HG02571 (cell line): ENCODE data around the gene ZNF804A.
"Not testable (repeated sequence)": the region's sequence is repeated elsewhere in the genome, so short reads cannot be mapped to it uniquely, and the experiment has no call there.

Experiments
- ATAC-seq: cut with Tn5 transposase; IDR thresholded peaks from one replicate; pipeline ENCODE4 v1.9.1; 2021; ENCODE audit warnings: mild to moderate bottlenecking, moderate library complexity; ENCODE audit not compliant: unreplicated experiment

The ZNF804A gene

DNA sequence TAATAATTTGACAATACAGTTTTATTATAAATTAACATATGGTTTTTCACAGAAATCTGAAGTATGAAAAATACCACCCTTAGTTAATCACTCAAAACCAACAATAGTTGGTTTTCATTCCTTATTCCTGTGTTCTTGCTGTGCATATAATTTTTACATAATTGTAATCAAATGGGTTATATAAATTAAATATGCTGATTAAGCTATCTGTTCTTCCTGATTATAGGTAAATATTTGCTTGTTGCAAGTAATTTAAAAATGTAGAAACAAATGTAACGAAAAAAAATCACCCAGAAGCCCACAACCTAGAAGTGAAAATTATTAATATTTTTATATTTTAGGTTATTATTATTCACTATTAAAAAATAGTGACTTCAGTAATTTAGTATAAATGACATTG lies 98.3 kb downstream of the ZNF804A start:
- no peak for ATAC-seq

DNA sequence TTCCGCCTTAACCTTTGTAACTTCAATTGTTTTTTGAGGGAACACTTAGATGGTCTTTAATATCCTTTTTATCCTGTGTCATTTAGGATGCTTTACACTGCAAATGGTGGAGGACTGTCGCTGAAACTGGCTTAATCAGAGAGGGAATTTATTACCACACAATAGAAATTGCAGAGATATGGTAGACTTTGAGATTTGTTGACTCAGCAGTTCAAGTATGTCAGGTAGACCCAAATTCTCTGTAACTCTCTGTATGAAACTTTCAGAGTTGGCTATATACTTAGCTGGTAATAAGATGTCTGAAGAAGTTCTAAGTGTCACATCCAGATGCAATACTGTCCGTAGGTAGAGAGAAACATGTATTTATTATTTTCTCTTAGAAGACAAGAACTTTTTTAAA lies 100.1 kb downstream of the ZNF804A start:
- ATAC-seq, result no peak

- ATAC-seq, result no peak
Observed at GRCh38 chr2:184721881-184722280, 123.6 kb downstream of the ZNF804A start.

DNA sequence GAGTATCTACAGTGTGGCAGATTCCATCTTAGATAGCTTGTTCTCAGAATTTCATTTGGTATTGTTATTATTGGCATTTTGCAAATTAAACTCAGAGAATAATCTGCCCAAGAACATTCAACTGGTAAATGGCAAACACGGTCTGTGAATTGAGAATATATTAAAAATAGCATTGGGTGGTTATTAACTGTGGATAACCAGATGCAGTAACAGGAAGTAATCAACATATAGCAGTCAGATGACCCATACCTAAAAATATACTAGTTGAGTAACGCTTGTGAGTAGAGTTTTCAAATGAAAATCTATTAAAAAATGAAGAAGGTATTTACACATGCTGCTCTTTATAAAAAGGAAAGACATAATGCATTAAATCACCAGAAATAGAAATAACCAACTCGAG lies 129.5 kb downstream of the ZNF804A start:
- no peak for ATAC-seq

DNA sequence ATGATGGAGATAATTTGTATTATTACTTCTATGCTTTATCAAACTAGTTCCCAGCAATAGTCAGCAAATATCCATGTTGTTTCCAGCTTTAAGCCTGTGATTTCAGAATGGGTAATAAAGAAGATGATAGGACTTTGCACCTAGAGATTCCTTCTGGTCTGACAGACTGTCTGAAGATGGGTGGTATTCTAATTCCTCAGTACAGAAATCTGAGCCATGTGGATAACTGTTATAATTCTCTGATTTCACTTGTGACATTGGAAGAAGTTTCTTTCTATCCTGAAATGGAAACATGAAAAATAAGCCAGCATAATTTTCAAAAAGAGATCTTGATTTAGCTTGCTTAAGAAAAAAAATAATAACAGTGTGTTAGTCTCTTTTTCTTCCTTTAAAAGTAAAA lies 130.1 kb downstream of the ZNF804A start:
- ATAC-seq, result no peak

DNA sequence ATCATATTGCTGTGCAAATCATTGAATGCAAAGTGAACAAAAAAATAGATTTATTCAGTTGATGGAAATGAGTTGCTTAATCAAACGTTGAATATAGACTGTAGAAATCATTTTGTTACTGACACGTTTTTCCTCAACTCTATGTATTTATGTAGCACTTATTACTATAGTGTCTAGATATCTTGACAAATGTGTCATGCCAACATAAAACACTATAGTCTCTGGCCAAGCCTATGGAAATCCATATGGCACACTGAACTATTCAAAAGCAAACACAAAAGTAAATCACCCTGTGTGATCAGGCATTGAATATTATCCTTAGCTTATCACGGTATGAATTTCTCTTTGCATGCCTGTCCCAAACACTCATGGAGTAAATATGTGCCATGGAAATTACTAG lies 131.3 kb downstream of the ZNF804A start:
- no peak for ATAC-seq

GRCh38 chr2:184730288-184730687 lies 132.0 kb downstream of the ZNF804A start:
- no peak for ATAC-seq

- no peak for ATAC-seq
Observed at GRCh38 chr2:184734338-184734737, 136.0 kb downstream of the ZNF804A start.

DNA sequence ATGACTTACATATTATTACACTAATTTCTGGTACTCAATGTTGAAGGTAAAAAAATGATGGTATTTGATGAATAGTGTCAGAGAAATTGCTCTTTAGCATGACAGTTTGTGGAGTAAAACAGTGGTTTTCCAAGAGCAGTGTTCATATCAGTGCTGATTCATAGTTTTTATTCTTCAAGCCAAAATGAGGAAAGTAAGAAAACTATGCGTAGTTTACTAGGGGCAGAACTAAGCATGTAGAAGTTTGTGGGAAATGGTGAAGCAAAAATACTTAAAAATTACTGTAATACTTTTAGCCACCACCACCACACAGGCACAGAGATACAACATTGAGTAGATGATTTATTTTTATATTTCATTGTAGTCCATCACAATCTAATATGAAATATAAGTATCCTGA lies 137.3 kb downstream of the ZNF804A start:
- ATAC-seq, result no peak

DNA sequence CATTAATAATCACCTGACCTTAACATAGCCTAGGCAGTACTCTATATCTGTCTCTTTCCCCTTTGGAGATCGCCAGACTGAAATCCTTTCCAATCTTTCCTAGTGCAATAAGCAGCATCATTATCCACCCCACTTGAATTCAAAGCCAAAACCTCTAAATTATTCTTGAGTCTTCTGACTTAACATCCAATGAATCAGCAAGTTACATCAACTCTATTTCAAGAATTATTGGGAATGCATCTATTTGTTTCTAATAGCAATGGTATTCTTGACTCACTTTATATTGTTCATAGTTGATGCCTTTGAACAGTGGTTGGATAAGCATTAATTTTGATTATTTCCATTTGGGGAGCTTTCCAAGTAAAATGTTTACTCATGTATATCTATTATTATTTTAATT lies 144.8 kb downstream of the ZNF804A start:
- no peak for ATAC-seq

DNA sequence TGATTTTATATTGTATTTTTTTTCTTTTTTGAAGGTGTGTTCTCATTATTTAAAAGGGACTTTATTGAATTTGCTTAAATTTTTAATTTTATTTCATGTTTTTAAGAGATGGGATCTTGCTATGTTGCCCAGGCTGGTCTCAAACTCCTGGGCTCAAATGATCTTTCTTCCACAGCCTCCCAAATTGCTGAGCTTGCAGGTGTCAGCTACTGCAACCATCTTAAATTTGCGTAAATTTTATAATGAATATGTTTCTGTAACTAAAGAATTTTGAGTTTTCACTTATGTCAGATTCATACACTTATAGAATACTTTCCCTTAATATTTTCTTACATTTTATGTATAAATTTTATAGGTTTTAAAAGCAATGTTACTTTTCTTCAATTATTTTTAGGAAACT lies 157.8 kb downstream of the ZNF804A start:
- no peak for ATAC-seq

GRCh38 chr2:184756885-184757284 lies 158.6 kb downstream of the ZNF804A start:
- no peak for ATAC-seq

DNA sequence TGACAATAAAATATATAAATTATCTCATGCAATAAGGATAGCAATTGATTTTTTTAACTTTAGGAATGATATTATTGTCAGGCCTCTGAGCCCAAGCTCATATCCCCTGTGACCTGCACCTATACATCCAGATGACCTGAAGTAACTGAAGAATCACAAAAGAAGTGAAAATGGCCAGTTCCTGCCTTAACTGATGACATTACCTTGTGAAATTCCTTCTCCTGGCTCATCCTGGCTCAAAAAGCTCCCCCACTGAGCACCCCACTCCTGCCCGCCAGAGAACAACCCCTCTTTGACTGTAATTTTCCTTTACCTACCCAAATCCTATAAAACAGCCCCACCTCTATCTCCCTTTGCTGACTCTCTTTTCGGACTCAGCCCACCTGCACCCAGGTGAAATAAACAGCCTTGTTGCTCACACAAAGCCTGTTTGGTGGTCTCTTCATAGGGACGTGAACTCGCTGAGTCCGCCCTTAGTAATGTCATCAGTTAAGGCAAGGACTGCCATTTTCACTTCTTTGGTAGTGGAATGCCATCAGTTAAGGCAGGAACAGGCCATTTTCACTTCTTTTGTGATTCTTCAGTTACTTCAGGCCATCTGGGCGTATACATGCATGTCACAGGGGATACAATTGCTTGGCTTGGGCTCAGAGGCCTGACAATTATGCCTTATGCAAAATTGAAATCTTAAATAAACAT lies 161.4 kb downstream of the ZNF804A start:
- ATAC-seq, result not testable (repeated sequence)

GRCh38 chr2:184760931-184761330 lies 162.6 kb downstream of the ZNF804A start:
- no peak for ATAC-seq

GRCh38 chr2:184765112-184765895 lies 167.0 kb downstream of the ZNF804A start:
- ATAC-seq, result no peak

- no peak for ATAC-seq
Observed at GRCh38 chr2:184767059-184767458, 168.7 kb downstream of the ZNF804A start.

GRCh38 chr2:184769023-184769422 lies 170.7 kb downstream of the ZNF804A start:
- no peak for ATAC-seq

DNA sequence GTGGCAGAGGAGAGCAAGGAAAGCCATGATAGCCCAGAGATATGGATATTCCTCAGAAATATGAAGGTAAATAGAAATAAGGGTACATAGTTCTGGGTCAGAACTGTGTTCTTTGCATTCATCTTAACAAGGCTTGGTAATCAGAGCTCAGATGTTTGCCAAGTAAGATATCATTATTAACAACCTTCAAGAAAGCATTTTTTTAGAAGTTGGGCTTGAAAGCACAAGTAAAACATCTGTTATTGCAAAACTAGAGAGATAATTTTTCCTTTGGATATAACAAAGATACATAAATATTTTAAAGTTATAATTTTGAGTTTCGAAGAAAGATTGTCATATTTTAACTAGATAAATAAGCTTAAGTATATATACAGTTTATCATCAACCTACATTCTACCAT lies 171.4 kb downstream of the ZNF804A start:
- no peak for ATAC-seq

- ATAC-seq, result no peak
Observed at GRCh38 chr2:184779777-184780176, 181.4 kb downstream of the ZNF804A start.

DNA sequence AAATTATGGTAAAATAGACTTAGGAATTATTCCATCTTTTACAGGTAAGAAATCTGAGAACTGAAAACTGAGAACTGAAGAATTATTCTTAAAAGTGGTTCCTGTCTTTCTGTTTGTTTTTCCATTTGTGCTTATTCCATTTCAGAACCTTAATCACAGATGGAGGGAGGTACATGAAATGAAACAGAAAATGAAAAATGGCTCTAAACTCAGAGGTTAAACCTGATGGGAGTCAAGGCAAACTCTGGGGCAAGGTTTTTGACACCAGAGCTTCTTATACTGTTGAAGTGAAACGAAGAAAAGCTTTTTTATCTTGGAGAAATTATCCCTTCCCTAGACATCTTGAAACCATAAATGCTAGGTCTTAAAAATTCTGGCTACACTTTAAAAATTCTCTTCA lies 182.1 kb downstream of the ZNF804A start:
- ATAC-seq, result no peak

DNA sequence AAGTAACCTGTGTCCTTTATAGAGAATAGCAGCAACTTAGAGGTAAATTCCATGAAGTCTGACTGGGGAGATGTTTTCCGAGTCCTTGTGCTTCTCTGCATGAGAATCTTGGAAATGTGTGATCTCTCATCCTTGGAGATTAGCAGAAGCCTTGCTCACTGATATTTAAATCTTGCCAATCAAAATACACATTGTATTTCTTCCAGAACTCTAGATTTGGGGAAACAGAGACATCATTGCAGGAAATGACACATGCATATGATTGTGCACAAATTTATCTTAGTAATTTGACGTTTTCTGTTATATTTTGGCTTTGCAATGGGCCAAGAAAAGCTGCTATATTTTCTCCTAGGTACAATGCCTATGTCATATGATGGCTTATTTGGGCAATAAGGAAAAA lies 182.6 kb downstream of the ZNF804A start:
- ATAC-seq, result no peak

GRCh38 chr2:184783576-184783975 lies 185.2 kb downstream of the ZNF804A start:
- ATAC-seq, result no peak

DNA sequence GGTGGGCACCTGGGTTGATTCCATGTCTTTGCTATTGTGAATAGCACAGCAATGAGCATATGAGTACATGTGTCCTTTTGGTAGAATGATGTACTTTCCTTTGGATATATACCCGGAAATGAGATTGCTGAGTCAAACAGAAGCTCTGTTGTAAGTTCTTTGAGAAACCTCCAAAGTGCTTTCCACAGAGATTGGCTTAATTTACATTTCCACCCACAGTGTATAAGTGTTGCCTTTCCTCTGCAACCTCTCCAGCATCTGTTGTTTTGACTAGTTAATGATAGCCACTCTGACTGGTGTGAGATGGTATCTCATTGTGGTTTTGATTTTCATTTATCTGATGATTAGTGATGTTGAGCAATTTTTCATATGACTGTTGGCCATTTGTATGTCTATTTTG lies 194.8 kb downstream of the ZNF804A start:
- no peak for ATAC-seq
